Measurements from ENCODE around the gene INPP5F. TPM values are rescaled to one million over a fixed set of nuclear protein-coding genes. Genes with fewer than 3 reads are reported as not detected.

INPP5F gene
- total and polyA plus RNA-seq, 2 experiments from 2014 or later, result 41.4 to 86.0 TPM

- ATAC-seq (no peak), DNase-seq (ENCODE audit: low spot score) (no peak)
- H3K27ac Mint-ChIP-seq, result 0 out of 2 replicates have a peak overlapping the region, but pooled peaks have one; percentile 64
- no peaks in the 10 kb centered on the region for H3K36me3 Mint-ChIP-seq (ENCODE audit: low read depth)
- no peak overlapping the region for H3K4me3 Mint-ChIP-seq
- no peaks in the 10 kb centered on the region for H3K9me3 Mint-ChIP-seq
- no peaks in the 10 kb centered on the region for H3K4me1 ChIP-seq (ENCODE audit: insufficient read depth)
- no peak overlapping the region for H3K4me2 ChIP-seq
- H3K27me3 ChIP-seq (ENCODE audit: insufficient read depth), result no peaks in the 10 kb centered on the region
- H4K20me1 ChIP-seq (replicated peaks; ENCODE audit: insufficient read depth), result 0 out of 2 replicates have a peak, but pooled peaks cover 3% of the 10 kb centered on the region
- TF ChIP-seq EZH2 (IDR thresholded peaks at IDR 0.05; ENCODE audit: low read depth, unreplicated experiment) (no peak), ZNF114 (CRISPR knock-in tag; IDR thresholded peaks at IDR 0.05) (no peak), ZNF331 (CRISPR knock-in tag; IDR thresholded peaks at IDR 0.05; ENCODE audit: low read depth) (no peak), CREB1 (CRISPR knock-in tag; IDR thresholded peaks at IDR 0.05; ENCODE audit: low read depth) (no peak)
- peaks cover 2% of the 10 kb centered on the region for H3K27me3 Mint-ChIP-seq (ENCODE audit: insufficient read depth, low read depth, poor library complexity)
- no peak overlapping the region for H2AFZ ChIP-seq
- H3K36me3 ChIP-seq (ENCODE audit: insufficient read depth), result no peaks in the 10 kb centered on the region
- H3K79me2 ChIP-seq (replicated peaks; ENCODE audit: insufficient read depth), result no peaks in the 10 kb centered on the region
- H3K9me2 ChIP-seq (ENCODE audit: insufficient read depth), result no peaks in the 10 kb centered on the region
- no peak overlapping the region for H3K27ac ChIP-seq (ENCODE audit: low read depth)
- H3K4me3 ChIP-seq, result no peak overlapping the region
- no peaks in the 10 kb centered on the region for H3F3A ChIP-seq (replicated peaks; ENCODE audit: low read depth)
- H3K4me1 Mint-ChIP-seq, result peaks cover 13% of the 10 kb centered on the region
Measured at GRCh38 chr10:119758448-119759195, 32.8 kb downstream of the INPP5F start.

- Histone ChIP-seq H3K36me3 (ENCODE audit: insufficient read depth) (no peaks in the 10 kb centered on the region), H3K27ac (ENCODE audit: low read depth) (no peak overlapping the region), H3K79me2 (replicated peaks; ENCODE audit: insufficient read depth) (no peaks in the 10 kb centered on the region), H3K27me3 (ENCODE audit: insufficient read depth) (no peaks in the 10 kb centered on the region), H3K4me2 (no peak overlapping the region), H3K4me1 (ENCODE audit: insufficient read depth) (no peaks in the 10 kb centered on the region), H4K20me1 (replicated peaks; ENCODE audit: insufficient read depth) (0 out of 2 replicates have a peak, but pooled peaks cover 3% of the 10 kb centered on the region), H2AFZ (no peak overlapping the region), H3F3A (replicated peaks; ENCODE audit: low read depth) (no peaks in the 10 kb centered on the region), H3K9me2 (ENCODE audit: insufficient read depth) (no peaks in the 10 kb centered on the region), H3K4me3 (no peak overlapping the region)
- H3K9me3 Mint-ChIP-seq, result no peaks in the 10 kb centered on the region
- no peak overlapping the region for H3K27ac Mint-ChIP-seq
- ATAC-seq, result no peak
- H3K36me3 Mint-ChIP-seq (ENCODE audit: low read depth), result no peaks in the 10 kb centered on the region
- no peak for DNase-seq (ENCODE audit: low spot score)
- H3K4me1 Mint-ChIP-seq, result peaks cover 5% of the 10 kb centered on the region
- no peak overlapping the region for H3K4me3 Mint-ChIP-seq
- H3K27me3 Mint-ChIP-seq (ENCODE audit: insufficient read depth, low read depth, poor library complexity), result no peaks in the 10 kb centered on the region
- no peak for TF ChIP-seq REST (IDR thresholded peaks at IDR 0.05; ENCODE audit: unreplicated experiment)
- no peak for TF ChIP-seq ZNF462 (CRISPR knock-in tag; IDR thresholded peaks at IDR 0.05)
- no peak for TF ChIP-seq ZNF114 (CRISPR knock-in tag; IDR thresholded peaks at IDR 0.05)
- no peak for TF ChIP-seq CTCF (conservative IDR thresholded peaks at IDR 0.05; ENCODE audit: low read depth in 2 of 2)
- no peak for TF ChIP-seq NANOG (IDR thresholded peaks at IDR 0.05; ENCODE audit: borderline replicate concordance)
- TF ChIP-seq POLR2AphosphoS5 (IDR thresholded peaks at IDR 0.05; ENCODE audit: low read depth), result no peak
- no peak for TF ChIP-seq JUNB (IDR thresholded peaks at IDR 0.05; ENCODE audit: unreplicated experiment)
Measured at GRCh38 chr10:119759832-119760231, 34.0 kb downstream of the INPP5F start.
